ENCODE results near the gene MPI.

Gene MPI, protein sequence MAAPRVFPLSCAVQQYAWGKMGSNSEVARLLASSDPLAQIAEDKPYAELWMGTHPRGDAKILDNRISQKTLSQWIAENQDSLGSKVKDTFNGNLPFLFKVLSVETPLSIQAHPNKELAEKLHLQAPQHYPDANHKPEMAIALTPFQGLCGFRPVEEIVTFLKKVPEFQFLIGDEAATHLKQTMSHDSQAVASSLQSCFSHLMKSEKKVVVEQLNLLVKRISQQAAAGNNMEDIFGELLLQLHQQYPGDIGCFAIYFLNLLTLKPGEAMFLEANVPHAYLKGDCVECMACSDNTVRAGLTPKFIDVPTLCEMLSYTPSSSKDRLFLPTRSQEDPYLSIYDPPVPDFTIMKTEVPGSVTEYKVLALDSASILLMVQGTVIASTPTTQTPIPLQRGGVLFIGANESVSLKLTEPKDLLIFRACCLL

DNA sequence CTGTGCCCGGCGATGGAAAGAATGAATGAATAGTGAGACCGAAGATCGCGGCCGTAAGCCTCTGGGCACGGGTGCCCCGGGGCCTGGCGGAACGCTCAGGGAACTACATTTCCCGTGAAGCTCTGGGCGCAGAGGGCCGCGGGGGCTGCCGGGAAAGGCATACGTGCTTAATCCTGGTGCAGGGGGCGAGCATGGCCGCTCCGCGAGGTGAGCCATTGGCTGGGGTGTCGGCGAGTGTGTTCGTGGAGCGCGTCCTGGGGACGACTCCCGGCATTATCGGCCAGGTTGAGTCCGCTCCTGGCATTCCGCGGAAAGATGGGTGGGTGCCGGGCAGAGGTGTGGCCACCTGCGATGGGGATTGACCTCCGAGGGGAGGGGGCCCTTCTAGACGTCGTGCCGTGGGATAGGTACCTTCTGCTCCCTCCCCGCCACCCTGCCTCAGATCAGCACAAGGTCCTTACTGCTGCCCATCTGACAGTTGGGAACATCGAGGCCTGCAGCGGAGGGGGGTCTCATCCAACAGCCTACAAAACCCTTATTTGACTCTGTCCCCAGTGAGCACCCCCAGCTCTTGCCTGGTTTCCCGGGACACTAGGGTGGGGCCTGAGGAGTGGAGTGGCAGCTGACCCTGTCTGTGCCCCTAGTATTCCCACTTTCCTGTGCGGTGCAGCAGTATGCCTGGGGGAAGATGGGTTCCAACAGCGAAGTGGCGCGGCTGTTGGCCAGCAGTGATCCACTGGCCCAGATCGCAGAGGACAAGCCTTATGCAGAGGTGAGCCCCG is at the start of gene MPI:
Gene MPI, plus strand, starts transcription at position 160 of the 782 bp plus-strand sequence. Its CDS starts 32 bp downstream, at position 192.
- DNase-seq (ENCODE audit: low read depth): peak; percentile 36

DNA sequence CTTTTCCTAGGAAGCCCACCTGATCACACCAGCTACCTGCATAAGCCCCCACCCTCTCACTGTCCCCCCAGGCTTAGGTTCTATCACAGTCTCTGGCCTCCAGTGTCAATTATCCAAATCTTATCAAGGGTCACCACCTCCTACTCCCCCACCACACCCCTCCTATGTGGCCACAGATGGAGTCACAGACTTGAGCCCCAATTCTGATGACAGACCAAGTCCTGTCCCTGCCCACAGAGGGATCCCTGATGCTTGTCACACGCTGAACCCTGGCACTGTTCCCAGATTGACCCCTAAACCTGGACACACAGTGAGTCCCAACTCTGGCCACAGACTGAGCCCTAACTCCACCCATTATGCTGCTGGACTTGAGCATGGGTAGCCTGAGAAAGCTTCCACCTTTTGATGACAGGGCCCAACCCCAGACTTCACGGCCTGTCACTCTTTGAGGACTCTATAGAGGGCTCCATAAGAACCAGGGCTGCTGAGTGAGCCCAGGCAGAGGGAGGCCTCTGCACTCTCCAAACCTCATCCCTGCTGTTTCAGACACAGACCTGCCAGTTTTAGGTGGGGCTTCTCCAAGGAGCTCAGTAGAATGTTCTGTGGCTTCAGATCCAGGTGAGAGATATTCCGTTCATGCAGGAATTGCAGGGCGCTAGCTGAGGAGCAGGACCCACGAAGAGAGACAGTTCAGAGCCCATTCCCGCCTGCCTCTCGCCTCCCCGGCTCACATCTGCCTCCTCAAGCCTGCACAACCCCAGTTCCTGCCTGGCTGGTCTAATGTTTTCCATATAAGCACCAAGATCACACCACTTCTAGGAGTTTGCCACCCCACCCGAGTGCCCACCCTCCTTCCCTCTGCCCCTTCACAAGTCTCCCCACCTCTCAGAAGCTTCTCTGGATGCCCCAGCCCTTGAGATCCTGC is 48.7 kb upstream of the MPI start:
- no peak for DNase-seq (ENCODE audit: low read depth)

DNA sequence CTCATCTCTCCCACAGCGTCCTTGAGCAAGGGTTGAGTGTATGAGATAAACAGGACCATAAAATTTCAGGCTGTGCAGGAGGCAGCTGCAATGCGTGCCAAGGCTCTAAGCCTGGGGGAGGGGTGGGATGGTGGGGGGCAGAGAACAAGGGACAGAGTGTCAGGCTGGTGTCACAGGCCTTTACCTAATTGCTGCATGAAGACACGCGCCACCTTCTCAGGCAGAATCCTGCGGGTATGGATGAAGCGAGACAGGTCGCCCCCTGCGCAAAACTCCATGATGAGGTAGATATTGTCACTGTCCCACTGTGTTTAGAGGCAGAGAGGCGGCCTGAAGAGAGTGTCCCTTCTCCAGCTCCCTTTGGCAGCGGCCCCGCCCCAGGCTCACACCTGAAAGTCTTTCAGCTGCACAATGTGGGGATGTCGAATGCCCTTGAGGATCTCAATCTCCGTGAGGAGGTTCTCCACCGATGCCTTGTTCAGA is 47.9 kb upstream of the MPI start:
- no peak for DNase-seq (ENCODE audit: low read depth)

DNA sequence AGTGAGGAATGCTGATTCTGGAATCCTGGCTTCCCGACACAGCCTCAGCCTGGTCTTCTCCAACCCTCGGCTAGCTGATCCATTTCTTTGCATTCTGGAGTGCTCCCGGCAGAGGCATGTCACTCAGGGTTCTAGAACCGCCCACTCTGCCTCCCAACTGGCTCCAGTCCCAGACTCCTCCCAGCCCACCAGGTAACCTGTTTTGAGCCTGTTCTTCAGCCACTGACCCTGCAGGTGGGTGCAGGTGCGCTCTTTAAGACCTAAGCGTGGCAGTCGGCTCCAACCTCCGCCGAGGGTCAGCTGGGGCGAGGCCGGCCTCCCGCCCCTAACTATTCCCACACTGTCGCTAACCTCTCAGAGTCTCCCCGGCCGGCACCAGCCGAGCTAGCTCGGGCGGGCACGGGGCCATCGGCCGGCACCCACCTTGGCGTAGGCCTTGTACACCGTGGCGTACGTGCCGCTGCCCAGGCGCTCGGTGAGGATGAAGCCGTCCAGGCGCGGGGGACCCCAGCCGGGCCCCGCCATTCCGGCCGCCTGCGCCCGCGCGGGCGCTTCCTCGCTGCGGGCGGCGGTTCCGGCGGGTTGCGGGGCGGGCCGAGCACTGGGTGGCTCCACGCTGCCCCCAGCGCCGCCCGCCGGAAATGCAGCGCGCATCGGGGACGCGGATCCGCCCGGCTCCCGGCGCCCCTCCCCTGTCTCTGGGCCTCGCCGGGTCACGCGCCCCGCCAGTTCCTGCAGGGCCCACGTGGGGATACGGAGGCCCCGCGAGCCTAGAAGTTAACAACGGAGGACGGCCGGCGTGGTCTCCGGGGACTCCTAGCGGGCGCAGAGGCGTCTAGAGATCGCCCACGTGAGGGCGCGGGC is 47.0 kb upstream of the MPI start, which contains the start of gene ULK3:
Gene ULK3, minus strand, starts transcription at position 576 of the 864 bp plus-strand sequence. Its CDS starts 51 bp downstream, at position 525.
- peak; percentile 61 for DNase-seq (ENCODE audit: low read depth)

DNA sequence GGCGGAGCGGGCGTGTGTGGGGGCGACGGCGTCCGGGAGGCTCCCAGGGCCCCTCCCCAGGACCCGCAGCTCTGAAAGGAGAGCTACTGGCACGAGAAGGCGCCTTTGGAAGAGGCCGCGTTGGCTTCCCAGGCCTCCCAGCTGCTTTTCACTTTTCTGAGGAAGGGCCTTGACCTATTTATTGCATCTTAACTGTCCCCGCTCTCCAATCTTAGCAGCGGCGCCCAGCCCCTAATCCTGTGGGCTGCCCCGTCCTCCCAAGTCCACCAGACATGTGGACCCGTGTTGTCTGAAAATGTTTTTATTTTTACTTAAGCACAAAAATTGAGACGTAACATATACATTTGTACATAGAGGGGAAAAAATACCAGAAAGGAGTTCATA is 46.4 kb upstream of the MPI start:
- DNase-seq (ENCODE audit: low read depth): no peak

DNA sequence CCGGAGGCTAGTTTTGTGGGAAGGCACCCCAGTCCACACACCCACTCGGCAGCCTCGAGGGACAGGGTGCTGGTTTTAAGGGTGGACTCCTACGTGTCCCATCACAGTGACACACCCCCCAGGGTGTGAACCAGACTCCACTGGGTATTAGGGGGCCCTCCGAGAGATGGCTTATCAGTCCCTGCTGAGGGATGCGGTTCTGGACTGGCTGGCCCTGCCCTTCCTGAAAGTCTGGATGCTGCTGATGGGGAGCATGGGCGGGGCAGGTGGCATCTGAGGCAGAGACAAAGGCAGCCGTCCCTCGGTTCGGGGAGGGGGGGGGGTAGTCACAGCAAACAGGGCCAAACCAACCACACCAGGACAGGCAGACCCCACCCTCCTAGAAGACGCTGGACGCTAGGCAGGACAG is 45.9 kb upstream of the MPI start:
- DNase-seq (ENCODE audit: low read depth): no peak

DNA sequence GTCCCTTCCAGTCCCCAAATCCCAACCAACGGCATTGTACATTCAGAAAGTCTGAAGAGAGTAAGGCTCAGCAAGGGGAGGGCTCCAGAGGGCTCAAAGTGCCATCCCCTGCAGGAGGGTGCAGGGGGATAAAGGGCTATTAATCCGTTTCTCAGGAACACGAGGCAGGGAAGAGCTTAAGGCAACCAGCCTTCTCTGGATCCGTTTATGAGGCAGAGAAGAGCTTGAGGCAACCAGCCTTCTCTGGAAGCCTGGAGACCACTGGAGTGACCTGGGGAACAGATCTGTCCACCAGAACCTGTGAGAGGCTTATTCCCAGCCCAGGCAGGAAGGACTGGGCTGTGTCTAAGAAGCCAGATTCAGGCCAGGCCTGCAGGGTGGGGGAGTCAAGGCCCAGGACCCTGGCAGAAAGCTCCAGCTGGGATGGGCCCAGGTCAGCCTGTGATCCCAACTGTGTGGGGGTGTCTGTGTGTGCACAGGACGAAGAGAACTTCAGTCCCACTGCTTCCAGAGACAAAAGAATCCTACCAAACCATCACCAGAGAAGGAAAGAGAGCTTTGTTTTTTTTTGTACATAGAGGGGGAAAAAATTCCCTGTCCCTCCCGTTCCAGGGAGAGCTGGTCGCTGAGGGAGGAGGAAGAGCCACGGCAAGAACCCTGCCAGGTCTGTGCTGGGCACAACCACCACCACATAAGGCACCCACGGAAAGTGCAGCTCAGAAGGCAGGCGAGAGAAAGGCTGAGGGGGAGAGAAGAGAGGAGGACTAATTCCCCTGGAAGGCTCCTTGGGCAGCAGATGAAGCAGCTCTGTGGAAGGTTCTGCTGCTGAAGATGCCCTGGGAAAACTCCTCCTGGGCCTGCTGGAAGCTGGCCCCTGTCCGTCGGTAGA is 45.3 kb upstream of the MPI start:
- DNase-seq (ENCODE audit: low read depth): no peak

DNA sequence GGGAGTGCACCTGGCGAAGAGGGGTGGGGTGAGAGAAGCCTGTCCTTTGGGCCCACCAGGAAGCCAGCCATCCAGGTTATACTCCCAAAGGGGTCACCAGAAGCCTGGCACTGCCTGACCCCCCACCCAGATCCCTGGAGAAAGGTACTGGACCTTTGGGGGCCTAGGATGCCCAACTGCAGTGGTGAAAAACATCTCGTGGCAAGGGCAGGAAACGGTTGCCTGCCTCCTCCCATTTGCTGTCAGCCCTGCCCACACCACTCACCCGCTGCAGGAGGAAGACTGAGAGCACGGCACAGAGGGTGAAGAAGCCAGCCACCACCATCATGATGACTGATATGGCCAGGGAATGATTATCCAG is 44.7 kb upstream of the MPI start:
- DNase-seq (ENCODE audit: low read depth): no peak

DNA sequence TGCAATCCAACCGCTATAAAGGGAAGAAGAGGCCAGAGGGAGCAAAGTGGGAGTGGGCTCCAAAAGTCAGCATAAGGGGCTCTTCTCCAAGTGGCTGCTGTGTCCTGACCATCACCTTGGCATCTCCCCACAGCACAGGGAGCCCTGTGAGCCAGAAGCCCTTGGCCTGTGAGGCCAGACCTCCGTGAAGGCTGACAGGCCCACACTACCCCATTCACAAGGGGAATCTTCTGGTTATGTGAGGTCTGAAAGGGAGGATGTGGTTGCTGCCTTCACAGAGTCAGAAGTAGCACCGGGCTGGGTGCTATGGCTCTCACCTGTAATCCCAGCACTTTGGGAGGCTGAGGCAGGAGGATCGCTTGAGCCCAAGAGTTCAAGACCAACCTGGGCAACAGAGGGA is 44.3 kb upstream of the MPI start:
- no peak for DNase-seq (ENCODE audit: low read depth)

DNA sequence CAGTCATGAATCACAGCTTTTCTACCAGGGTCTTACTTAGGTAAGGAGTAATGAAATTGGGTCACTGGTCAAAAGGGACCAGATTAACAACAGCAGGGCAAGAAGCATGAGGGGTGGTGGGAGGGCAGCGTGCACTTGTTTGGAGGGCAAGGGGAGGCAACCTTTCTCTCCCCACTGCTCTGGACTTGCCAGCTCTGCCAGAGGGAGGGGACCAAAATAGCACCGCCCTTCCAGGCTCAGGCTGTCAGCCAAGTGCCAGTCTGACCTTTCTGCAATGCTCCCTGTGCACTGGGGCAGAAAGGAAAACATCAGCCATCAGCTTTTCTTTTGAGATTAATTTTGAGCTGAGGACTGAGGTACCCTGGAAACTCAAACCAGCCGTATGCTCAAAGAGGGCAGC is 42.4 kb upstream of the MPI start:
- DNase-seq (ENCODE audit: low read depth): no peak

DNA sequence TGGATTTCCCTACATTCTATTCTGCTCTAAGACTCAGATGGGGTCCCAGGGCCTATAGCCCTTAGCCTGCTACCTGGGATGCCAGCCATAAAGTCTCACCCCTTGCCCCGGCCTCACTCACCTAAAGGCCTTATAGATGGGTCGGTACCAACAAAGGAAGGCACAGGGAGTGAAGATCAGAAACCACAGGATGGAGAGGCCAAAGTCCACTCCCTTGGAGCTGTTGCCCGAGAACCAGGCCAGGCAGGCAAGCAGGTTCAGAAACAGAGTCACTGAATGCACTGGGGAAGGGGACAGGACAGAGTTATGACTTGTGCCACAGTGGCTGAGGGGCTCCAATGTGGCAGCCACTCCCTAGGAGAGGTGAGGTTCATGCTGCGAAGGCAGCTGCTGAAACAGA is 39.4 kb upstream of the MPI start:
- DNase-seq (ENCODE audit: low read depth): no peak

DNA sequence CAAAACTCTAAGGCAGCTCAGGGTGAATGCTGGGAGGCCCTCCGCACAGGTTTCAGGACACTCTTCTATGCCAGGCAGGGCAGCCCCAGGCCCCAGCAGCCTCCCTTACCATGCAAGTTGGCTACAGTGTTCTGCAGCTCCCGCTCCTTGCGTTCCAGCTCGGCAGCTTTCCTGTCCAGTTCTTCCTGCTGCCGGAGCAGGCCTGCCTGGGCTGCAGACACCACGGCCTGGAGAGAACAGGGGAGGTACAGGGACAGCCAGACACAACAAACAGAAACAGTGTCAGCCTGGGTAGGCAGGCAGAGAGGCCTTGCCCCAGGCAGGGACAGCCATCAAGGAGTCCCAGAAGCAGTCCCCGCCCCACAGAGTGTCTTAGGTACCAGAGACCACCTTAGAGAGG is 37.9 kb upstream of the MPI start:
- DNase-seq (ENCODE audit: low read depth): no peak

DNA sequence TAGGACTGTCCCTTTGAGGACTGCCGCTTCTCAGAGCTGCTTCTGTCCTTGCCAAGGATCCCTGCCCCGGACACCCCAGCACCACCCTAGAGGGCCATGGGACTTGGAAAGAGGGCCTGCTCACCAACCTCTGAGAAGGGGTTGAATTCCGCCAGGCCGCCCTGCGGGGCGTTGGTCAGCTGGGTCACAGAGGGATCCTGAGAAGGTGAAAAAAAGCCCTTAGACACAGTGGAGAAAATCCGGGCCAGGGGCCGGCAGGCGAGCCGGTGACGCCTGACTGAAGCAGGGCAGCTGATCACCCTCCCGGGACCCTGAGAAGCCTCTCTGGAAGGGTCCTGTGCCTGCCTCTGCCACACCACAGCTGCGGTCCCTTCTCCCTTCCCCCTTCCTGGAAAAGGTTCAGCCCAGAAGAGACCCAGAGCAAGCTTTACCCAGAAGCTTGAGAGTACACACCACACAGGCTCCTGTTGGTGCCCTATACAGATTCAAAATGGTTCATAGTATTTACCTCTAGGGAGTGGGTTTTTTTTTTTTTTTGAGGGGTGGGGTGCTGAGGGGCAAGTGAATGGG is 35.3 kb upstream of the MPI start:
- DNase-seq (ENCODE audit: low read depth): no peak

DNA sequence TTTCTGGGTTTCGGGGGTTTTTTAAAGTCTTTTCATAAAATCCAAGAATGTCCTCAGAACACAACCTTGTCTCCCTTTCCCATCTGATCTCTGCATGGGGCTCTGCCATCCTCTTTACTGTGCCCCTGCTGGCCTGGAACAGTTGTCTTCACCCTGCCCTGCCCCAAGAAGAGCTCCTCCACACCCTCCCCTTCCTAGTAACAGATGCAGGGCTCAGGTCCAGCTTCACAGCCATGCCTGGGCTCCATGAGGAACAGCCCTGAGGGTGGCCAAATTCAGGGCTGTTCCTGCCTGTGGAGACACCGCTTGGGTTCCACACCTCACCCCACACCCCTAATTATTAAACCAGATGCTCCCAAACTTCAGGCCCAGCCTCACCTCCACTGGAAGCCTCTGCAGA is 34.0 kb upstream of the MPI start:
- no peak for DNase-seq (ENCODE audit: low read depth)

DNA sequence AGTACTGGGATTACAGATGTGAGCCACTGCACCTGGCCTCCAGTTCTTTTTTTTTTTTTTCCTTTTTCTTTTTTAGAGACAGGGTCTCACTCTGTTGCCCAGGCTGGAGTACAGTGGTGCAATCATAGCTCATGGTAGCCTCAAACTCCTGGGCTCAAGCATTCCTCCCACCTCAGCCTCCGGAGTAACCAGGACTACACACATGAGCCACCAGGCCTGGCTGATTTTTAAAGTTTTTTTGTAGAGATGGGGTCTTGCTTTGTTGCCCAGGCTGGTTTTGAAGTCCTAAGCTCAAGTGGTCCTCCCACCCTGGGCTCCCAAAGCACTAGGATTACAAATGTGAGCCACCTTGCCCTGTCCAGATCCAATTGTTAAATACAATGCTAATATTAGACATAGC is 33.3 kb upstream of the MPI start:
- DNase-seq (ENCODE audit: low read depth): no peak

DNA sequence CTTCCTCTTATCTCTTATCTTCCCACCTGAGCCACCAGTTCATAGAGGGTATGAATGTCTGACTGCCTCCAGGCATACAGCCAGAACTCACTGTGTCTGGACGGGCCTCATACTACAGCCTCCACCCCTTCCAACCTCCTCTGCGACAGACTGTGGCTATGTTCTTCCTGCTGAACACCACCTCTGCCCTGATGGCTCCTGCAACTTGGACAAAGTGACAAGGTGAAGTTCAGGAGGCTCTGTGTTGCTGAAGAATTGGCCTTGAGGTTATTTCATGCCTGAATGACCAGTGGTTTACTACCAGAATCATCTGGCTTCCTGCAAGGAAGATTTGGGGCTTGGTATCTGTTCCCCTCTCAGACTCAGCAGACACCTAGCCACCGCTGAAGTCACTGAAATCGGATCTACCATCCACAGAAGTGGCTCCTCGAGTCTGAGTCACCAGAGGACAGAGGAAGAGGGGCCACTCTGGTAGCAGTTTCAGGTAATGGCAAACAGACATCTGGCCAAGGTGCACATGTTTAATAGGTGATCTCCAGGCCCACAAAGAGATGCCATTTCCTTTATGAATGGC is 32.7 kb upstream of the MPI start:
- no peak for DNase-seq (ENCODE audit: low read depth)

DNA sequence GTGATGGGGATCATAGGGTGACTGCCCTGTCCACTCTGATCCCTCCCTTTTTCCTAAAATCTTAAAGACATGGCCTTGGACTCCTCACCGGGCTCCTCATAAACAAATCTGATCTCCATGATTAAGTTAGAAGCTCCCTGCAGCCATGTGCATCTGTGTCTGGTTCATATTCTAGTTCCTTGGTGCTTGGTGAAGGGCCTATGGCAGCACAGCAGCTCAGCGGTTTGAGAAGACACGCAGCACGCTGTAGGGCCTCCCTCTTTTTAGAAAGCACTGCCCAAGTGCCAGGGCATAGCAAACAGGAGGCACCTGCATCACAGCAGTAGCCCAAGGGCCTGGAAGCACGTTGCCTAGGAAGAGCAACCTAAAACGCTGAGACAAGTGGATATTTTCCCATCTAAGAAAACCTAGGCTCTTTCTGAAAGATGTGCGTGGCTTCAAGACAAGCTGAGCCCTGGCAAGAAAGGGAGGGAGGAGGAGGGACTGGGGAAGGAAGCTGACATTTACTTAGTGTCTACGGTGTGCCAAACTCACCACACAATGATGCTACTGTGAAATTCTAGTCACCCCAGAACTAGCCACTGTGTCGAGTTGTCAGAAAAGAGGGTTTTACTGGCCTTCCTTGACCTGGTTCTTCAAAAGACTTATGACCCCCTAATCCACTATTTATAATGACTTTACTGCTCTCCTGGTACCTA is 32.0 kb upstream of the MPI start:
- DNase-seq (ENCODE audit: low read depth): no peak

DNA sequence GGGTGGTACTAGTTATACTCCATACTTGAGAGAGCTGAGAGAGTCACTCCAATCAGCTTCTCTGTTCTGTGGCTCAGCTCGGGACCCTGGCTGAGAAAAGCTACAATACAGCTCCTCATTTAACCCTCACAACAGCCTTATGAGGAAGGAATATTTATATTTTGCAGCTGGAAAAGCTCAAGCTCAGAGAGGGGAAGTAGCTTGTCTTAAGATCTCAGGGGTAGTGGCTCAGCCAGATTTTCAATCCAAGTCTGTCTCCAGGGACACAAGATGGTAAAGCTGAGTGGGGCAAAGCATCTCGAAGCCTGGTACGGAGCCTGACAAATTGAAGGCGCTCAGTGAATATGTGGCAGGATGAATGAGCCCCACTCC is 31.5 kb upstream of the MPI start:
- DNase-seq (ENCODE audit: low read depth): no peak
